GM23338 (cell line): Measurements from ENCODE around the gene CYP1A2. TPM values are rescaled to one million over a fixed set of nuclear protein-coding genes. Genes with fewer than 3 reads are reported as not detected.

Source experiments
- ATAC-seq: fragments of 200-7000 bp; cut with Tn5 transposase; 3 replicates; pipeline ENCODE4 v1.9.1; 2020
- DNase-seq: peaks from one replicate; pipeline ENCODE4 v3.0.0-alpha.2; 2015; ENCODE audit warnings: low spot score
- H2AFZ ChIP-seq: fragments of 200-600 bp; sonication (generic); 2 replicates; pipeline ENCODE4 v1.8.0; 2016; ENCODE audit warnings: antibody characterized with exemption, mild to moderate bottlenecking, moderate library complexity
- H3F3A ChIP-seq: fragments of 200-600 bp; sonication (generic); replicated peaks from 2 replicates; pipeline ENCODE4 v1.8.0; 2017; ENCODE audit warnings: antibody characterized with exemption, mixed run types, low read depth
- H3K27ac ChIP-seq: fragments of 200-600 bp; sonication (generic); 2 replicates; pipeline ENCODE4 v1.6.1; 2016; ENCODE audit warnings: low read depth
- H3K27me3 ChIP-seq: fragments of 200-600 bp; sonication (generic); 2 replicates; pipeline ENCODE4 v1.8.0; 2016; ENCODE audit warnings: mild to moderate bottlenecking, mixed run types, moderate library complexity; ENCODE audit not compliant: insufficient read depth
- H3K36me3 ChIP-seq: fragments of 200-600 bp; sonication (generic); 2 replicates; pipeline ENCODE4 v1.8.0; 2016; ENCODE audit warnings: mild to moderate bottlenecking; ENCODE audit not compliant: insufficient read depth
- H3K4me1 ChIP-seq: fragments of 200-600 bp; sonication (generic); 2 replicates; pipeline ENCODE4 v1.8.0; 2016; ENCODE audit warnings: mild to moderate bottlenecking, moderate library complexity; ENCODE audit not compliant: insufficient read depth
- H3K4me2 ChIP-seq: fragments of 200-600 bp; sonication (generic); 2 replicates; pipeline ENCODE4 v1.7.1; 2017; ENCODE audit warnings: mixed run types
- H3K4me3 ChIP-seq: fragments of 200-600 bp; sonication (generic); 2 replicates; pipeline ENCODE4 v1.6.1; 2016; ENCODE audit warnings: mixed run types
- H3K79me2 ChIP-seq: fragments of 200-600 bp; sonication (generic); replicated peaks from 2 replicates; pipeline ENCODE4 v1.8.0; 2017; ENCODE audit warnings: mild to moderate bottlenecking; ENCODE audit not compliant: insufficient read depth
- H3K9me2 ChIP-seq: fragments of 200-600 bp; sonication (generic); 2 replicates; pipeline ENCODE4 v1.8.0; 2017; ENCODE audit not compliant: insufficient read depth
- H4K20me1 ChIP-seq: fragments of 200-600 bp; sonication (generic); replicated peaks from 2 replicates; pipeline ENCODE4 v1.8.0; 2017; ENCODE audit warnings: mild to moderate bottlenecking; ENCODE audit not compliant: insufficient read depth
- H3K27ac Mint-ChIP-seq: 2 replicates; pipeline ENCODE4 v1.8.0; 2020; ENCODE audit warnings: inconsistent platforms, mild to moderate bottlenecking, moderate library complexity, mixed read lengths
- H3K27me3 Mint-ChIP-seq: 3 replicates; pipeline ENCODE4 v1.8.0; 2022; ENCODE audit warnings: low read depth, mild to moderate bottlenecking, moderate library complexity, mixed read lengths, inconsistent platforms; ENCODE audit not compliant: insufficient read depth, poor library complexity
- H3K36me3 Mint-ChIP-seq: 3 replicates; pipeline ENCODE4 v1.8.0; 2021; ENCODE audit warnings: low read depth, mild to moderate bottlenecking, inconsistent platforms, moderate library complexity, mixed read lengths
- H3K4me1 Mint-ChIP-seq: 3 replicates; pipeline ENCODE4 v1.8.0; 2020; ENCODE audit warnings: mild to moderate bottlenecking, inconsistent platforms, mixed read lengths
- H3K4me3 Mint-ChIP-seq: 3 replicates; pipeline ENCODE4 v1.8.0; 2021; ENCODE audit warnings: moderate library complexity, mild to moderate bottlenecking, inconsistent platforms, mixed read lengths
- H3K9me3 Mint-ChIP-seq: 3 replicates; pipeline ENCODE4 v1.8.0; 2020; ENCODE audit warnings: moderate library complexity, mild to moderate bottlenecking, inconsistent platforms, mixed read lengths
- CREB1 ChIP-seq: fragments of 250-450 bp; sonication (Bioruptor Pico); IDR thresholded peaks from 2 replicates; pipeline ENCODE4 v1.5.0; 2020; ENCODE audit warnings: low read depth, mild to moderate bottlenecking, moderate library complexity
- EZH2 ChIP-seq: fragments of 200-600 bp; sonication (generic); IDR thresholded peaks from one replicate; pipeline ENCODE4 v1.8.0; 2017; ENCODE audit warnings: antibody characterized with exemption, mild to moderate bottlenecking, low read depth; ENCODE audit not compliant: unreplicated experiment
- EZH2phosphoT487 ChIP-seq: fragments of 200-600 bp; sonication (generic); IDR thresholded peaks from one replicate; pipeline ENCODE4 v1.8.1; 2018; ENCODE audit warnings: antibody characterized with exemption; ENCODE audit not compliant: unreplicated experiment
- JUNB ChIP-seq: IDR thresholded peaks from one replicate; pipeline ENCODE4 v1.6.1; 2016; ENCODE audit warnings: antibody characterized with exemption; ENCODE audit not compliant: unreplicated experiment
- POLR2AphosphoS5 ChIP-seq: IDR thresholded peaks from 2 replicates; pipeline ENCODE4 v1.6.1; 2016; ENCODE audit warnings: antibody characterized with exemption, low read depth
- ZNF331 ChIP-seq: fragments of 250-450 bp; sonication (Bioruptor Pico); IDR thresholded peaks from 2 replicates; pipeline ENCODE4 v1.5.0; 2020; ENCODE audit warnings: low read depth, mild to moderate bottlenecking, moderate library complexity
- ZNF462 ChIP-seq: fragments of 250-450 bp; sonication (Bioruptor Pico); IDR thresholded peaks from 2 replicates; pipeline ENCODE4 v1.5.0; 2020; ENCODE audit warnings: mild to moderate bottlenecking, moderate library complexity
- polyA plus RNA-seq: library from polyadenylated mRNA; unstranded; fragments of >200 nt; fragmentation: Nextera tagmentation; extraction: Ambion mirVana; gene quantifications from 2 replicates; pipeline ENCODE4 v1.2.1, GENCODE V29; 2016
- total RNA-seq: library from RNA; depleted of rRNA; stranded (reverse); fragments of >200 nt; shearing (Covaris generic); gene quantifications from 2 replicates; pipeline ENCODE4 v1.2.3, GENCODE V29; 2014
- TF ChIP-seq, protein P1 (sequence below), 2 experiments: fragments of 200-600 bp in 1 of 2; sonication (generic) in 1 of 2; conservative IDR thresholded peaks; 2 replicates each; pipeline versions ENCODE4 v1.5.1 to v1.6.1; 2016 to 2017; ENCODE audit warnings: antibody characterized with exemption in 2 of 2, low read depth in 2 of 2, mild to moderate bottlenecking in 2 of 2, moderate library complexity in 1 of 2

CYP1A2 gene
- total and polyA plus RNA-seq, 2 experiments from 2014 or later: not detected

DNA sequence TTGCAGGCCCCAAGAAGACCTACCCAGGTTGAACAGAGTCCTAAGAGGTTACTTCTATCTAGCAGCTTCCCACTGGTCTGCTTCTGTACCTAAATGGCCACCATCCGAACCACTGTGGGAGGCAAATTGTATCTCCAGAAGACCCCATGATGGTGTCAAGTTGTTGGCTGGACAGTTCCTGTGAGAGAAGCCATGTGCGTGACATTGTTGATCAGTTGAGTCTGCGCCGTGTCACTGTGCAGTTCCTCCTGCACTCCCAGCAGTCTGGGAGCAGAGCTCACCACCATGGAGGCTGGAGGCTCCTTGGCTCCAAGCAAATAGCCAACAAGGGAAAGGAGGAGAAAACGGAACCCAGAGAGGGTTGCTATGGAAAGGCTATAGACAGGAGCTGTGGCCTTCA lies 15.8 kb upstream of the CYP1A2 start:
- no peak overlapping the region for H2AFZ ChIP-seq
- Mint-ChIP-seq H3K36me3 (no peaks in the 10 kb centered on the region; the same call in 2 of the 3 replicates), H3K4me3 (no peak overlapping the region), H3K9me3 (peaks cover 3% of the 10 kb centered on the region; the same call in 1 of the 3 replicates), H3K4me1 (no peaks in the 10 kb centered on the region), H3K27ac (no peak overlapping the region), H3K27me3 (peaks cover 22% of the 10 kb centered on the region)
- no peaks in the 10 kb centered on the region for H3K4me1 ChIP-seq
- DNase-seq (no peak), ATAC-seq (no peak)
- H3K4me2 ChIP-seq: no peak overlapping the region
- no peak overlapping the region for H3K4me3 ChIP-seq
- no peaks in the 10 kb centered on the region; the same call in 1 of the 2 replicates for H3K9me2 ChIP-seq
- no peaks in the 10 kb centered on the region for H3K36me3 ChIP-seq
- no peak overlapping the region for H3K27ac ChIP-seq
- H3K79me2 ChIP-seq: no peaks in the 10 kb centered on the region
- H4K20me1 ChIP-seq: no peaks in the 10 kb centered on the region
- H3K27me3 ChIP-seq: peaks cover 3% of the 10 kb centered on the region
- no peaks in the 10 kb centered on the region for H3F3A ChIP-seq
- TF ChIP-seq EZH2phosphoT487: no peak
- no peak for TF ChIP-seq CREB1 (CRISPR knock-in tag)
- TF ChIP-seq ZNF462 (CRISPR knock-in tag): no peak
- no peak for TF ChIP-seq EZH2
- TF ChIP-seq, protein P1, sequence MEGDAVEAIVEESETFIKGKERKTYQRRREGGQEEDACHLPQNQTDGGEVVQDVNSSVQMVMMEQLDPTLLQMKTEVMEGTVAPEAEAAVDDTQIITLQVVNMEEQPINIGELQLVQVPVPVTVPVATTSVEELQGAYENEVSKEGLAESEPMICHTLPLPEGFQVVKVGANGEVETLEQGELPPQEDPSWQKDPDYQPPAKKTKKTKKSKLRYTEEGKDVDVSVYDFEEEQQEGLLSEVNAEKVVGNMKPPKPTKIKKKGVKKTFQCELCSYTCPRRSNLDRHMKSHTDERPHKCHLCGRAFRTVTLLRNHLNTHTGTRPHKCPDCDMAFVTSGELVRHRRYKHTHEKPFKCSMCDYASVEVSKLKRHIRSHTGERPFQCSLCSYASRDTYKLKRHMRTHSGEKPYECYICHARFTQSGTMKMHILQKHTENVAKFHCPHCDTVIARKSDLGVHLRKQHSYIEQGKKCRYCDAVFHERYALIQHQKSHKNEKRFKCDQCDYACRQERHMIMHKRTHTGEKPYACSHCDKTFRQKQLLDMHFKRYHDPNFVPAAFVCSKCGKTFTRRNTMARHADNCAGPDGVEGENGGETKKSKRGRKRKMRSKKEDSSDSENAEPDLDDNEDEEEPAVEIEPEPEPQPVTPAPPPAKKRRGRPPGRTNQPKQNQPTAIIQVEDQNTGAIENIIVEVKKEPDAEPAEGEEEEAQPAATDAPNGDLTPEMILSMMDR (conservative IDR thresholded peaks at IDR 0.05; ENCODE audit: low read depth in 2 of 2): no peak
- no peak for TF ChIP-seq POLR2AphosphoS5
- no peak for TF ChIP-seq JUNB
- TF ChIP-seq ZNF331 (CRISPR knock-in tag): no peak
